ENCODE results near the gene CELF3.

GRCh38 chr1:151720974-151721787, 4.6 kb upstream of the CELF3 start, which contains the start of gene RIIAD1:
- TF ChIP-seq, protein P1, sequence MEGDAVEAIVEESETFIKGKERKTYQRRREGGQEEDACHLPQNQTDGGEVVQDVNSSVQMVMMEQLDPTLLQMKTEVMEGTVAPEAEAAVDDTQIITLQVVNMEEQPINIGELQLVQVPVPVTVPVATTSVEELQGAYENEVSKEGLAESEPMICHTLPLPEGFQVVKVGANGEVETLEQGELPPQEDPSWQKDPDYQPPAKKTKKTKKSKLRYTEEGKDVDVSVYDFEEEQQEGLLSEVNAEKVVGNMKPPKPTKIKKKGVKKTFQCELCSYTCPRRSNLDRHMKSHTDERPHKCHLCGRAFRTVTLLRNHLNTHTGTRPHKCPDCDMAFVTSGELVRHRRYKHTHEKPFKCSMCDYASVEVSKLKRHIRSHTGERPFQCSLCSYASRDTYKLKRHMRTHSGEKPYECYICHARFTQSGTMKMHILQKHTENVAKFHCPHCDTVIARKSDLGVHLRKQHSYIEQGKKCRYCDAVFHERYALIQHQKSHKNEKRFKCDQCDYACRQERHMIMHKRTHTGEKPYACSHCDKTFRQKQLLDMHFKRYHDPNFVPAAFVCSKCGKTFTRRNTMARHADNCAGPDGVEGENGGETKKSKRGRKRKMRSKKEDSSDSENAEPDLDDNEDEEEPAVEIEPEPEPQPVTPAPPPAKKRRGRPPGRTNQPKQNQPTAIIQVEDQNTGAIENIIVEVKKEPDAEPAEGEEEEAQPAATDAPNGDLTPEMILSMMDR (IDR thresholded peaks at IDR 0.05; ENCODE audit: borderline replicate concordance, extremely low read depth, low read length, poor library complexity, severe bottlenecking) = no peak
- TF ChIP-seq EZH2 (IDR thresholded peaks at IDR 0.05; ENCODE audit: borderline replicate concordance, low read depth, low read length, severe bottlenecking) = no peak
